IMR-90 (cell line): ENCODE data around the gene EBP.

Experiments used
- CTCF ChIP-seq: conservative IDR thresholded peaks from 2 replicates; pipeline ENCODE4 v1.5.1; 2012; ENCODE audit warnings: mild to moderate bottlenecking, low read depth, low read length, improper control_type of control experiment
- MAZ ChIP-seq: IDR thresholded peaks from 2 replicates; pipeline ENCODE4 v1.6.1; 2012; ENCODE audit warnings: low read depth, mild to moderate bottlenecking, low read length, improper control_type of control experiment, moderate library complexity, borderline replicate concordance
- POLR2A ChIP-seq: IDR thresholded peaks from 2 replicates; pipeline ENCODE4 v1.6.1; 2012; ENCODE audit warnings: mild to moderate bottlenecking, low read depth, low read length
- RAD21 ChIP-seq: IDR thresholded peaks from 2 replicates; pipeline ENCODE4 v1.6.1; 2012; ENCODE audit warnings: low read length, improper control_type of control experiment
- RFX5 ChIP-seq: IDR thresholded peaks from 2 replicates; pipeline ENCODE4 v1.8.0; 2012; ENCODE audit warnings: low read depth, mild to moderate bottlenecking, low read length, moderate library complexity
- TF ChIP-seq, protein P1 (sequence below): fragments of 150-350 bp; IDR thresholded peaks from 2 replicates; pipeline ENCODE4 v1.6.1; 2017; ENCODE audit warnings: mild to moderate bottlenecking, antibody characterized with exemption, low read length, low read depth

DNA sequence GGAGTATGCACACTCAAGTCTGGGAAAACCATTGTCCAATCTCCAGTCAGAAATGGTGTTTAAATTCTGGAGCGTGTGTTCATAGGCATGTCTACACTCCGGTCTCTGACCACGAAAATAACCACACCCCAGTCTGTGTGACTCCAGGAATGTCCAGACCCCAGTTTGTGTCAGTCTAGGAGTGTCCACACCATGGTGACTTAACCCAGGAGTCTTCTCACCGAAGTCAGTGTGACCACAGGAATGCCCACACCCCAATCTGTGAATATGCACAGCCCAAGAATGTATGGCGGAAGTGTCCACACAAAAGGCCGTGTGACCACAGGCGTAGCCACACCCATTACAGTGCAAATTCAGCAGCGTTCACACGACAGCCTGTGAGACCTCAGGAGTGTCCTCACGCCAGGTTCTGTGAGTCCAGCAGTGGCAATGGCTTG lies 34.2 kb upstream of the EBP start:
- TF ChIP-seq CTCF: no peak
- TF ChIP-seq, protein P1, sequence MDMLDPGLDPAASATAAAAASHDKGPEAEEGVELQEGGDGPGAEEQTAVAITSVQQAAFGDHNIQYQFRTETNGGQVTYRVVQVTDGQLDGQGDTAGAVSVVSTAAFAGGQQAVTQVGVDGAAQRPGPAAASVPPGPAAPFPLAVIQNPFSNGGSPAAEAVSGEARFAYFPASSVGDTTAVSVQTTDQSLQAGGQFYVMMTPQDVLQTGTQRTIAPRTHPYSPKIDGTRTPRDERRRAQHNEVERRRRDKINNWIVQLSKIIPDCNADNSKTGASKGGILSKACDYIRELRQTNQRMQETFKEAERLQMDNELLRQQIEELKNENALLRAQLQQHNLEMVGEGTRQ: 0 out of 2 replicates have a peak, but pooled peaks have one; percentile 31
- TF ChIP-seq RAD21: no peak
- TF ChIP-seq POLR2A: no peak
- TF ChIP-seq RFX5: no peak
- TF ChIP-seq MAZ: no peak
